ENCODE data around the gene KCNA1.

KCNA1 gene

GRCh38 chr12:4909734-4910501 lies at the start of gene KCNA1:
TSS of gene KCNA1 (plus strand) at chr12:4909905. CDS start at chr12:4911379, 1,474 bp downstream.
- CTCF ChIA-PET, result interaction anchor here (0.6 to 0.7 kb wide), 2 partner anchors 10 to 51 kb away, joined by 3 to 4 read pairs; no protein-coding TSS in a partner anchor
- no peak for DNase-seq (ENCODE audit: low spot score)
- no peak within 1 kb of the TSS for H3K27ac ChIP-seq
- no peak for TF ChIP-seq CTCF (conservative IDR thresholded peaks at IDR 0.05; ENCODE audit: low read depth)
- POLR2A ChIA-PET (ENCODE audit: low non-redundant PET), result no interaction called here

DNA sequence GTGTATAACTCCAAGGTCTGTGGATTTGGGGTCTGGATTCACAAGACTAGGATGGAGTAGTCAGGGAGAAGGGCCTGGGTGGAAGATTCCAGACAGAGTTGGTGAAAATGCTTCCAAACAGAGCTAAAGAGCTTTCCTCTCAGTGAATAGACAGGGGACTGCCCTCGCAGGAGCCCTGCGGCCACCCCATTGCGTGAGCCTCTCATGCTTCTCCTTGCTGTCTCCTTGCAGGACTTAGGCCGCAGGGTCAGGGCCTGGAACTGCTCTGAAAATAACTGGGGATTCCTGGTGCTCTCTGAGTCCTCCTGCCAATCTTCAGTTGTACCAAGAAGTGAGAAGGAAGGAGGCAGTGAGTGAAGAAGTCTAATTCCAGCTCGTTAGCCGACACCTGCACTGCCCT lies 49.0 kb upstream of the KCNA1 start:
- POLR2A ChIA-PET (ENCODE audit: low non-redundant PET), result no interaction called here

GRCh38 chr12:4862809-4863208 lies 46.9 kb upstream of the KCNA1 start:
- DNase-seq (ENCODE audit: low spot score), result no peak
- POLR2A ChIA-PET (ENCODE audit: low non-redundant PET), result no interaction called here
- TF ChIP-seq CTCF (conservative IDR thresholded peaks at IDR 0.05; ENCODE audit: low read depth), result no peak
- CTCF ChIA-PET, result interaction anchor here (0.6 to 0.7 kb wide), 2 partner anchors 156 to 234 kb away, joined by 3 to 5 read pairs; no protein-coding TSS in a partner anchor
- no peak overlapping the region for H3K27ac ChIP-seq

More for the DNA sequence above, 49.0 kb upstream of the KCNA1 start:
- DNase-seq (ENCODE audit: low spot score), result no peak
- no peak overlapping the region for H3K27ac ChIP-seq
- TF ChIP-seq CTCF (conservative IDR thresholded peaks at IDR 0.05; ENCODE audit: low read depth), result no peak
- CTCF ChIA-PET, result no interaction called here

DNA sequence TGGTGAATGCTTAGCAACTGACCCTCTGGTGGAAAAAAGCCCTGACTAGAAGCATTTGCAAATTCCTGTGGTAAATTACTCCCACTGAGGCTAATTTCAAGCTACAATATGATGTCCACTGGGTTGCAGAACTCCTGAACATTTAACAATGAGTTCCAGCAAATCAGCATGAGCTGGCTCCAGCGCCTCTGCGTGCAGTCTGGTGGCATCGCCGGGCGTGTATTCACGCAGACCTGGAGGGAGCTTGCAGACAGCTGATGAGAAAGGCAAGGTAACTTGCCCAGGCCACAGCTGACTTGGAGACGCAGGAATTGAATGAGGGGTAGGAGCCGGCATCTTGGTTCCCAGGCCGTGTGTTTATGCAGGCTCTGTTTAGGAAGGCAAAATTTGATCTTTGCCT lies 45.1 kb upstream of the KCNA1 start:
- CTCF ChIA-PET, result no interaction called here
- POLR2A ChIA-PET (ENCODE audit: low non-redundant PET), result no interaction called here
- no peak overlapping the region for H3K27ac ChIP-seq
- TF ChIP-seq CTCF (conservative IDR thresholded peaks at IDR 0.05; ENCODE audit: low read depth), result no peak
- DNase-seq (ENCODE audit: low spot score), result no peak

GRCh38 chr12:4865246-4865645 lies 44.5 kb upstream of the KCNA1 start:
- ChIA-PET CTCF (no interaction called here), POLR2A (ENCODE audit: low non-redundant PET) (no interaction called here)
- DNase-seq (ENCODE audit: low spot score), result no peak
- no peak for TF ChIP-seq CTCF (conservative IDR thresholded peaks at IDR 0.05; ENCODE audit: low read depth)
- no peak overlapping the region for H3K27ac ChIP-seq

DNA sequence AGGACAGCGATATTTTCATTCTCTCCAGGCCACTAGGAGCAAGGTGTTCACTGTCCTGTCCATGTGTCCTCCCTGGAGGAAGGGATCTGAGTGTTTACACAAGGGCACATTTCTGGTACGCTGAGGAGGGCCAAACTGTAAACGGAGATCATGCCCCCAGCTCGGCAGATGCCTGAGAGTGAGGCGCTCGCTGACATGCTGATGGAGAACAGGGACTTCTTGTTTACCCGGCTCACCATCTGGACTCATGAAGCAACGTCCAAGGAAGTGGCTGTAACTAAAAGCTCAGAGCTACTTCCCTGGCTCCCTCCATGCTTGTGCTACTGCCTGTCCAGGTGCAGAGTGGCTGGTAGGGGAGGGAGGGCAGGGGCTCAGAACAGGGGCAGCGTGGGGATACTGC lies 43.4 kb upstream of the KCNA1 start:
- DNase-seq (ENCODE audit: low spot score), result no peak
- TF ChIP-seq CTCF (conservative IDR thresholded peaks at IDR 0.05; ENCODE audit: low read depth), result no peak
- H3K27ac ChIP-seq, result no peak overlapping the region
- ChIA-PET CTCF (no interaction called here), POLR2A (ENCODE audit: low non-redundant PET) (no interaction called here)

All from RWPE1 (cell line).